Esophagus muscularis mucosa (tissue), 3 donors: ENCODE data around the gene OR2H2.

Experiments
- POLR2AphosphoS5 ChIP-seq, 2 donors: sonication (generic); formaldehyde crosslinking; IDR thresholded peaks; one replicate each; pipeline ENCODE4 v1.6.1; 2017; ENCODE audit warnings: antibody characterized with exemption in 2 of 2
- TF ChIP-seq, protein P1 (sequence below), 3 experiments: fragments of 200-600 bp in 2 of 3; fragments of 450-650 bp in 1 of 3; sonication (generic) in 2 of 3; IDR thresholded peaks; one replicate each; pipeline ENCODE4 v1.5.1; 2017 to 2019; ENCODE audit warnings: antibody characterized with exemption in 3 of 3, mild to moderate bottlenecking in 2 of 3, moderate library complexity in 1 of 3

- no peak for TF ChIP-seq POLR2AphosphoS5 (IDR thresholded peaks at IDR 0.05)
- TF ChIP-seq, protein P1, sequence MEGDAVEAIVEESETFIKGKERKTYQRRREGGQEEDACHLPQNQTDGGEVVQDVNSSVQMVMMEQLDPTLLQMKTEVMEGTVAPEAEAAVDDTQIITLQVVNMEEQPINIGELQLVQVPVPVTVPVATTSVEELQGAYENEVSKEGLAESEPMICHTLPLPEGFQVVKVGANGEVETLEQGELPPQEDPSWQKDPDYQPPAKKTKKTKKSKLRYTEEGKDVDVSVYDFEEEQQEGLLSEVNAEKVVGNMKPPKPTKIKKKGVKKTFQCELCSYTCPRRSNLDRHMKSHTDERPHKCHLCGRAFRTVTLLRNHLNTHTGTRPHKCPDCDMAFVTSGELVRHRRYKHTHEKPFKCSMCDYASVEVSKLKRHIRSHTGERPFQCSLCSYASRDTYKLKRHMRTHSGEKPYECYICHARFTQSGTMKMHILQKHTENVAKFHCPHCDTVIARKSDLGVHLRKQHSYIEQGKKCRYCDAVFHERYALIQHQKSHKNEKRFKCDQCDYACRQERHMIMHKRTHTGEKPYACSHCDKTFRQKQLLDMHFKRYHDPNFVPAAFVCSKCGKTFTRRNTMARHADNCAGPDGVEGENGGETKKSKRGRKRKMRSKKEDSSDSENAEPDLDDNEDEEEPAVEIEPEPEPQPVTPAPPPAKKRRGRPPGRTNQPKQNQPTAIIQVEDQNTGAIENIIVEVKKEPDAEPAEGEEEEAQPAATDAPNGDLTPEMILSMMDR (IDR thresholded peaks at IDR 0.05) = no peak
Observed at GRCh38 chr6:29563435-29563965, 21.4 kb upstream of the OR2H2 start.
